HG03565 (cell line): ENCODE results near the gene CORO6.
A peak's percentile ranks its signal among the peaks of the same experiment; 100 is the strongest.

Experiments used
- ATAC-seq: cut with Tn5 transposase; IDR thresholded peaks from one replicate; pipeline ENCODE4 v1.9.1; 2021; ENCODE audit warnings: mild to moderate bottlenecking, moderate library complexity; ENCODE audit not compliant: unreplicated experiment

The CORO6 gene

DNA sequence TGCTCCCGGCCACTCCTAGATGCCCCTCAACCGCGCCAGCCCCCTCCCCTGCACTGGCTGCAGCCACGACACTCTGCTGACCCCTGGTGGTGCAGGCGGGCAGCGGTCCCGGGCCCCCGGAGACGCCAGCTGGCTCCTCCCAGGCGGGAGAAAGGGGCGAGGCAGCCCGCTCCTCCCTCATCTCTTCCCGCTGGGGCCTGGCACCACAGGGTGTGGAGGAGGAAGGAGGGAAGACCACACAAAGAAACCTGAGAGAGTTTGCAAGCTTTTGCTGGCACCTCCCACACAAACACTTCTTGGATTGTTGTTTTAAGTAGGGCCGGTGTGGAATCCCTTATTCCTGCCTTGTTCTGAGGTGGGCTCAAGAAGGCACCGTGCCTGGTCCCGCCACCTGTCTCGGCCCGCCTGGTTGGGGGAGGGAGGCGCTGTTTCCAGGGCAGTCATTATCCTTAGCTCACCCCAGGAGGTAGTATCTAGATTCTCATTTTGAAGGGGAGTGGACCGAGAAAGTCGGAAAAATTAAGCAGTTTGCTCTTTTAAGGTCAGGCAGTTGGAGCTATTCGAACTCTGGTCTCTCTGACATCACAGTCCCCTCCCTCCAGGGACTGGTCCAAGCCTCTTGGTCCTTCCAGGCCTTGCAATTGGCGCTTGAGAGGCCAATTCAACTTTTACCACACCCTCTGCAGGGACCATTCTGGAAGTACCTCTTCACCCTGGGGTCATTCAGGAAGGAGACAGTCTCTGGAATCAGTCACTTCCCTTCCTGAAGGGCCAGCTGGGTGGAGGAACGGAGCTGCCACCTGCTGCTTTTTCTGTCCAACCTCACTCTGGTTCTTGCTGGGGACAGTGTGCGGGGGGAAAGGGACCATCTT is 30.7 kb downstream of the CORO6 start:
- no peak for ATAC-seq

DNA sequence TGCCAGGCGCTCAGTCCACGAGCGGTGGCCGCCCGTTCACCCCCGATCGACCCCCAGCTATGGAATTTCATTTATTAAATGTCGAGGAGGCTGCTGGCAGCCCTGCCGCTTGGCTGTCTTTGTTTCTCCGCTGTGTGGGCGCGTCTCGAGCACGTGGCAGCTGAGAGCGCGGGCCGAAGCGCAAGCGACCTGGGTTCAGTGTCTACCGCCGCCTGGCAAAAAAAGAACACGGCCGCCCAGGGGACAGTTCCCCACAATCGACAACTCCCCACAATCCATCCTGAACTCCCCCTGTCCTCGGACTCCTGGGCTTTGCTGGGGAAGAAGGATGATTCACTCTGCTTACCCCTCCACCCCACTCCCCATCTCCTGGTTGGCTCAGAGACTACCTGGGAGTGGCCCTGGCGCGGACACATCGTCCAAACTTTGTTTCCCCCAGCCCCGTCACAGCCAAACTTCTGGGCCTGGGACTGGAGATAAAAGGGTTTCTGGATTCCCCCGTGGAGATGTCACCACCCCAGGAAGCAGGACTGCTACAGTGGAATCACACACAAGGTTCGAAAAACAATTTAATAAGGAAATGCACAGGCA is 31.5 kb downstream of the CORO6 start:
- ATAC-seq: no peak

DNA sequence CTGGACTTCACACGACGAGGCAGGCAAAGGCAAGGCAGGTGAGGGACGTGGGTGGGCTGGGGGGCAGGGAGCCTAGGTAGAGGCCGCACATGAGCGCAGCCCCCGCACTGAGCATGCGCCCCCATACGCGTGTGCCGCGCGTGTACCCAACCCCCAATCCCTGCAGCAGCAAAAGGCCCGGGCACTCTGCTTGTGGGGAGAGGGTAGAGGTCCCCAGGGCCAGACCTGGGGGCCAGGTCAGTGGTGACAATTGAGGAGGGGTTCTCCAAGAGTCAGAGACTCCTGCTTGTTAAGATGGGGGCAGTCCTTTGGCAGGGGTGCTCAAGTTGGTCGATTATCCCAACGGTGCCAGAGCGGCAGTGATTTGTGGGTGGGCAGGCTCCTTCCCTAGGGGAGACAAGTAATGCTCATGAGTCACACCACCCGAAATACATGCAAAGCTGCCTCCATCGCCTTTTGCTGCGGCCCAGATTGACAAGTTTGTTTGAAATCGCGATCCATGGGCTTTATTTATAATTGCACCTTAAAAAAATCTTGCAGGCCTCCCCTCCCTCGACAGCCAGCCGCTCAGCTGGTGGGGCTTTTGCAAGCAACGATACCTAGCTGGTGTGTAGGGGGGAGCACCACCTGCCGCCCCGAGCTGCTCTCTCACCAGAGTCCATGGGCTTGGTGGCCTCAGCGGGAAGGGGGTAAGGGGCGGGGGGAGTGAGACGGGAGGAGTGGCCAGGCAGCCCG is 32.1 kb downstream of the CORO6 start:
- ATAC-seq: no peak

DNA sequence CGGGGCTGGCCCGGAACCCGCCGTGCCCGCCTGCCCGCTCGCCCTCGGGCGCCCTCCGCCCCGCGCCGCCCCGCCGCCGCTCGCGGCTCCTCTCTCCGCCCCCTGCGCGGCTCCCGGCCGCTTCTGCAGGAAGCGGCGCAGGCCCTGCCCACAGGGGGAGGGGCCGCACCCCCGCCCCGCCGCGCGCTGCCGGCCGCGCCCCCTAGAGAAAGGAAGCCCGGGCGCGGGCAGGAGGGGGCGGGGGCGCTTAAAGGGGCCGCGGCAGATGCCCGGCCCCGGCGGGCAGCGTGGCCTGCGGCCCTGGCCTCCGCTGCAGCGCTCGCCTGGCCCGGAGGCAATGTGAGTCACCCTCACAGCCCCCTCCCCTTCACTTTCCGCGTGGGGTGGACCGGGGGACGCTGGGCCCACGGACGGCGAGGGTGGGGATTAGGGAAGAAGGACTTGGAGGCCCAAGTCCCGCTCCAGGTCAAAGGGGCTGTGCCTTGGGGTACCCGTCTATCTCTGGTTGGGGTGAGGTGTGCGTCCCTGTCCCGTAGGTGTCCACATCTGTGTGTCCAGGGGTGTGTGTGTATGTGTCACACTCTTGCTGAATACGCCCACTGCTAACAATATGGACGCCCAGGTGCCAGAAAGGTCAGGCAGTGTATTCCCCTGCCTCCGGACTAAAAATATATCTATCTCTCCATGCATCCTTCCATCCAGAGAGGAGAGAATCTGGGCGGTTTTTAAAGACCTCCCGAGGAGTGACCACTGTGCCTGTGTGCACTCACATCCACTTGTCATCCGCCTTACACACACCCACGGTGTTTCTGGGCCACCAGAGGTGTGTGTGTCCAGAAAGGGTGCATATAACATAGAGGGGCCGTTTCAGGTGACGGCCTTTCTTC is 32.9 kb downstream of the CORO6 start, which contains the start of gene GIT1:
Gene GIT1 (minus strand): TSS at position 125 of the 887 bp plus-strand sequence. CDS start 270 bp downstream, outside the sequence.
- peak; percentile 38 for ATAC-seq

DNA sequence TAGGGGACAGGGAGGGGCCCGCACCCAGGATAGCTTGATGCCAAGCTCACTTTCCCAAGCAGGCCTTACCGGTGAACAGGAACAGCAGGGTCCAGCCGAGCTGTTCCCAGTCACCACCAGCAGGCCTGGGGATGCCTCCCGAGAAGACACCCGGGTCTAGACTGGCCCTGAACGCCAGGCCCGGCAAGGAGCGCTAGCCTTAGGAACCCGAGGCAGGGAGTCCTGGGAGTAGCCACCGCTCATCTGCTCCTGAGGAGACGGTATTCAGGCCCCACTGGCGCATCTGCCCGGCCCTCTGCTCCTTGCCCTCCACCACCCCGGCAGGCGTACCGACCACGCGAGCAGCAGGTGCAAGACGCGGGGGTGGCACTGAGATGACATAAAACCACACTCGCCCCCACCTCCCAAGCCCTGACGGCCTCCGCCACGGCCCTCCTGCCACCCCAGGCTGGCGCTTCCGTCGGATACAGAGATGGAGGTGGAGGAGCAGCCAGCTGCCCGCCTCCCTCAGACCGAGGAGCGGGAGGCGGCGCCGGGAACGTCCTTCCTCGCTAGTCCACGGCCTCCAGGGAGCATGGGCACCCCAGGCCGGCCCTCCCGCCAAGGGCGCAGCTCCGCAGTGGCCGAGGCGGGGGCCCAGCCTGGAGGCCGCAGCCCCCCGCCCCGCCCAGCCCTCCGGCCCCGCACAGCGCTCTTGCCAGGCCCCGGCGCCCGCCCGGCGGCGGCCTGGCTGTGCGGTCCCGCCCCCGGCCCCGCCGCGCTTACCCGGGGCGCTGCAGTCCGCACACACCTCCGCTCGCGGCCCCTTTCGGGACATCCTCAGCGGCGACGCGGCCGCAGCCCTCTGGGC is 33.9 kb downstream of the CORO6 start:
- peak; percentile 3 for ATAC-seq

DNA sequence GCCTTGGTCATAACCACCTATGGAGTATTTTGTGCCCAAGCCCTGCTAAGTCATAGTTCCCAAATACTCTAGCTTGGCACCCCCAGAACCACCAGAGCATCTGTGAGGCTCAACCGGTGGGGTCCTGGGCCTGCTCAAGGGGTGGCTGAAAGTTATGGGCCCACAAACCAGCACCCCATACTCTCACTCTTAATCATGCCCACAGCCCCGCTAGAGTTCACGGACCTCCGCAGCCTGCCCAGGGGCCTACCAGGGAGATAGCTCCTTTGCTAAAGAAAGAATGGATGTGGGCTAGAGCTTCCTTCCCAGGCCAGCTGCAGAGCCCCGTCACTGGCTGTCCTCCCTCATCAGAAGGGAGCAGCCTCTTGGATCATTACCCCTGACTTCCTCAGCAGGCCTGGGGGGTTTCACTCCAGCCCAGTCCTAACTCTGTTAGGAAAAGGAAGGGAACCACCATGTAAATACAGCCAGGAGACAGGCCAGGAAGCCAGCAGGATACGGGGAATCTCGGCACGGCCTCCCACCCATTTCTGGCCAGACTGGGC is 34.6 kb downstream of the CORO6 start:
- ATAC-seq: no peak

DNA sequence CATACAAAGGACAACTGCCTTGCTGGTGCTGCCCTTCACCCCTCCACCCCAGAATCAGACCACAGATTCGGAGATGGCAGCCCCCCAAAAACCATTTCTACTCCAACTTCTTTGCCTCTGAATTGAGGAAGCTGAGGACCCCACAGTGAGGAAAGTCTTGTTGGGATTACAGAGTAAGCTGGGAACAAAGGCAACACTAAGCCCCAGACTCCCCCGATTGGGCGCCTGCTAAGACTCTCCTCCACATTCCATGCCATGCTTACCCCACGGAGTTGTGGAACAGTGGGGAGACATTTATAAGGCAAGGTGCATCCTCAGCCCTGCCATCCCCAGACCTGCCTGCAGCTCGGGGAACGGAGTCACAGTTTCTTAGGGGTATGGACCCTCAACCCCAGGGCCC is 35.1 kb downstream of the CORO6 start:
- ATAC-seq: no peak

DNA sequence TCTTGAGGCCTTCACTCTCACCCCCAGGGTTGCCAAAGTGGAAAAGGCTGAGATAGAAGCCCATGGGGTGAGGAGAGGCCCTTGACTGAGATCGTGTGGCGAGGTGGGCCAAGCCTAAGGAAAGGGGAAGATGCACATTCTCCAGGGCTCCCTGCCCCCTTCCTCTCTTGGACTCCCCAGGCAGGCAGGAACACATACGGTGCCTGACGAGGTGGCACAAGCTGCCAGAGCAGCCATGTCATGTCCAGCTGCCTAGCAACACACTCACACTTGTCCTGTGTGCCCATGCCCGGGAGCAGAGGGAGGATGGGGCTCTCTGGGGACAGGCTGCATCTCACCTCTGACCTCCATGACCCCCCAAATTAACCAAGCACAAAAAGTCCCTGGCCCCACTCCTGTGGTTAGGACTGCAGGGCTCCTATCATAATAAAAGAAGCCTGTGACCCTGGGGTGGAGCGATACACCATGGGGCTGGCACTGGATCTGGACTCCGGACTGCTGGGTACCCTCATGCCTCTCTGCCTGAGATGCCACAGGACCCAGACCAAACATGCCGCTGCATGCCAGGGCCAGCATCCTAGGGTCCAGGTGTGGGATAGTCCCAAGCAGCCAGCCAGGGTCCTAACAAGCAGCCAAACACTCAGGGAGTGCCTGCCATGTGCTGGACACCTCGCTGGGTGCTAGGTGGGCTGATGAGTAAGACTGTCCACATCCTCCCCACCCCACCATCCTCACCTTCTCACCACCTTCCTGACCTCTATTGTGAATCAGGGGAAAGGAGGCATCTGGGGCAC is 35.8 kb downstream of the CORO6 start:
- no peak for ATAC-seq

DNA sequence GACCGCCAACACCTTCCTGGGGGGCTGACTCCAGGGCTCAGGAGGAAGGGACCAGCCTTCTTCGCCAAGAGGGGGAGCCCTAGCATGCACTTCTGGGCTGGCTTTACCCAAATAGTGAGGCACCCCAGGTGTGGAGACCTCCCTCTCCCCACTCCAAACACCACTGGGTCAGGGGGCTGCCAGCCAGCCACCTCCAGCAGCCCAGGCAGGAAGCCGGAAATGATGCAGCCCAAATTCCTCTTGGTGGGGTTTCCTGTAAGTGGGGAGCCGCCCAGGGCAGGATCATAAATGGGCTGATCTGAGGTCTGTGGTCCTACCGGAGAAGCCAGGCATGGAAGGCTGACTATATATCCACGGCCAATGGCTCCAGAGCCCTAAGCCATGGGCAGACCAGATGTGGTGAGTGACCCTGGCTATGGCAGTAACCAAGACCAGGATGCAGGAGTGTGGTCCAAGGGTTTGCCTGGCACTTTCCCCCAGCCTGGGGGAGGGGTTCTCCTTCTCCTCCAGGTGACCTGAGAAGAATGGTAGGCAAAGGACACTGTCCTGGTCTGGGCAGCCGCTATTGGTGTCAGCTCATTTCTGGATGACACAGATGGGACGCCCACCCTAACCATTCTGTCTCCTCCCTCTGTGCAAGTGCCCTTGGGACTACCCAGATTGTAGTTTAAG is 37.5 kb downstream of the CORO6 start:
- no peak for ATAC-seq

DNA sequence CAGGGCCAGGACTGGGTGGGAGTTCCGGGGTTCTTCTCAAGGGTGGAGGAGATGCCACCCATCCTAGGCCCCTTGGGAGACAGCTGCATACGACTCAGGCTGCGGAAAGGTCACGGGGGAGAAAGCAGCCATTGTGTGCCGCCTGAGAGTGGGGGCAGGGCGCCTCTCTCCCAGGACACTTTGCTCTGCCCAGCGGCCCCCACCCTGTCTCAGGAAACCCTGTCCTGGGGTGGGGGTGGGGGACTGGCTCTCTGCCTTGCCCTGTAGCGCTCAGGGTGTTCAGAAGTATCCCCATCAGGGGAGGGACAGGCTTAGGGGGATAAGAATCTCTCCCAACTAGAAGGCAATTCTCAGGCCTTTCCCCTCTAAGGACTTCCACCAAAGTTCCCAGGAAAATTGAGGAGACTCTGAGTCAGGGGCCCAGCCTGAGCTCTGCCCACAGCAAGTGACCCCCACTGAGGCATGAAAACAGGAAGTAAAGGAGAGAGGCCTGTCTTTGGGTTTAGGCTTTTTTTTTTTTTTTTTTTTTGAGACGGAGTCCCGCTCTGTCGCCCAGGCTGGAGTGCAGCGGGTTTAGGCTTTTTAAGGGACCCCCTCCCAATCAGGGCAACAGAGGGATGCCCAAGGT is 38.1 kb downstream of the CORO6 start:
- ATAC-seq: no peak

DNA sequence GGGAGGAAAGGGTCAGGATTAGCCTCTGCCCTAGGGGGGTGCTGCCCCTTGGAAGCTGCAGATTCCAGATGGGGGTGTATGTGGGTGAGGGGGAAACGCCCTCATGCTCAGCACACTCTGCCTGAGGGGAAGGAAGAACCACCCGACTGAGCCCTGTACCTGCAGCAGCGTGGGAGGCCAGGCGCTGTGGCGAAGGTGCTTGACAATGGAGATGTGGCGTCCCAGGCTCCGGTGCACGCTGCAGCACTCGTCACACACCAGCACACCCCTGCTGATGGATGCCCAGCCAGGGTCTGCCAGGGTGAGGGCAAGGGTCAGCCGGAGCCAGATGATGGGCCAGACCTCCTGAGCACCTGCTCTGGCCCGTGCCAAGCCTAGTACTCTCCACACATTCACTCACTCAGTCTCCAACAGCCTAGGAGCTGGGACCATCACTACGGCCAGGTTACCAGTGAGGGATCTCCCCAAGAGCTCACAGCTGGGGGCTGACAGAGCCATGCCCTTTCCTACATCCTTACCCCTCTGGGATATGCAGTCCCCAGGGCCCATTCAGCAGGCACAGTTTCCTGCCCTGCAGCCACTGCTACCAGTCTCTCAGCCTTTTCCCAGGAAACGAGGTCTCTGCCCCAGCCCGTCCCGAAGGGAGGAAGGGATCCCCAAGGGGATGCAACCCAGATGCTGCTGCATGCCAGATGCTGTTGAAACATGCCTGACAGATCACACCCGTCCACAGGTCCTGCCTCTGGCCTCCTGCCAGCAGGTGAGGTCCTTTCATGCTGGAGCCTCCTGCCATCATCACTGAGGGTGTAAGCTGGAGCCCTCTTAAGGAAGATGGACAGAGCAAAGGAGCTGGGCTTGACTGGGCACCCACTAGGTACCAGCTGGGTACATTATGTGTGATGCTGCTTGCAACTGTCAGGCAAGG is 39.1 kb downstream of the CORO6 start:
- no peak for ATAC-seq

DNA sequence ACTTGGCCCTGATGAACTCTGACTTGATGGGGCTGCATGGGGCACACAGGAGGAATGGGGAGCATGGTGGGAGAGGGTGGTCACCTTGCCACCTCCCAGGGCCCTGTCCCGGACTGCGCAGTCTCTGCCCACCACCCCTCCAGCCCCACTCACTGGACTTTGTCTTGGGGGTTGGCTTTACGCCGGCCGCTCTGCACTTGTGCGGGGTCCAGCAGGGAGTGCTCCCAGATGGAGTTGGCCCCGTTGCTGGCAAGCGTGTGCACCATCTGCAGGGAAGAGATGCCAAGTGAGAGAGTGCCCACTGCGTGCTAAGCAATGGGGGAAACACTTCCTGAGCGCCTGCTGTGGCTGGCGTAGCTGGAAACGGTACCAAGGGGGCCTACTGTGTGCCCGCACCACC is 39.9 kb downstream of the CORO6 start:
- no peak for ATAC-seq

DNA sequence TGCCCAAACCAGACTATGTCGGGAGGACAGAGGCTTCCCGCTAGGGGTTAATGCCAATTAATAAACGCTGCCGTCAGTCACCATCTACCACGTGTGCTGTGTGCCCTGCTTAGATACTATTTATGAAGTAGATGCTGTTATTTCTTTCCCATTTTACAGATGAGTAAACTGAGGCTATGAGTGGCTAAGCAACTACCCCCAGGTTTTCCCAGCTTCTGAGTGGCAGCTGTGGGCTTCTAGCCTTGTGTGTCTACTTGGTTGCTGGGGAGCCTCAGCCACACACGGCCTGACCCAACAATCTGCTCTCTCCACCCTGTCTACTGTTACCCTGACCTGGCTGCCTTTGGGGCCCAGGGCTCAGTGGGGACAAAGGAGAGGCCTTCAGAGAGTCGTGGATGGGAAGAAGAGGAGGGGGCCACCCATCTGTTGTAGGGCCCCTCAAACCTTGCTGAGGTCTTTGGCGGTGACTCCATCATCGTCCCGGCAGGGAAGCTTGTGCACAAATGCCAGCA is 40.4 kb downstream of the CORO6 start:
- ATAC-seq: no peak

DNA sequence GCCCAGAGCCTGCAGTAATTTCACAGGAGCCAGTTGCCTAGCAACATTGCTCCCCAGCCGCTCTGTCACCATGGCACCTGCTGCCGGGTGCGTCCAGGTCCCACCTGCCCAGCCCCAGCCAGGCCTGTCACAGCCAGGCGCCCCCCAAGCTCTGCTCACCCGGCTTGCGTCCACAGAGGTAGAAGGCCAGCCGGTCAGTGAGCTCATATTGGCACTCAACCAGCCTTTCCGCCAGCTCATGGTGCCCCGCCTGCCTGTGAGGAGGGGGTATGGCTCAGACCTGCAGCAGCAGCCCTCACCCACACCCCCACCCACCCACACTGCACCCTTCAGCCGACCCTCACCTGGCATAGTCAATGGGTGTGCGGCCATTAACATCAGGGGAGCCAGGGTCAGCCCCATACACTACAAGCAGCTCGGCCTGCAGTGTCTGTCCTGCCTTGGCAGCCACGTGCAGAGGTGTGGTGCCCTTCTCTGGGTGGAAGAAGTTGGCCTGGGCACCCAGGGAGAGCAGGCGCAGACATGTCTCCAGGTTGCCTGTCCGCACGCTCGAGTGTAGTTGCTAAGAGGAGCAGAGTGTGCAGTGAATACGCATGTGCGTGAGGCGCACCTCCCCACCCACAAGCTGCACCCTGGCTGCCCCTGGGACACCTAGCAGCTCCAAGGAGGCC is 41.0 kb downstream of the CORO6 start:
- ATAC-seq: no peak

DNA sequence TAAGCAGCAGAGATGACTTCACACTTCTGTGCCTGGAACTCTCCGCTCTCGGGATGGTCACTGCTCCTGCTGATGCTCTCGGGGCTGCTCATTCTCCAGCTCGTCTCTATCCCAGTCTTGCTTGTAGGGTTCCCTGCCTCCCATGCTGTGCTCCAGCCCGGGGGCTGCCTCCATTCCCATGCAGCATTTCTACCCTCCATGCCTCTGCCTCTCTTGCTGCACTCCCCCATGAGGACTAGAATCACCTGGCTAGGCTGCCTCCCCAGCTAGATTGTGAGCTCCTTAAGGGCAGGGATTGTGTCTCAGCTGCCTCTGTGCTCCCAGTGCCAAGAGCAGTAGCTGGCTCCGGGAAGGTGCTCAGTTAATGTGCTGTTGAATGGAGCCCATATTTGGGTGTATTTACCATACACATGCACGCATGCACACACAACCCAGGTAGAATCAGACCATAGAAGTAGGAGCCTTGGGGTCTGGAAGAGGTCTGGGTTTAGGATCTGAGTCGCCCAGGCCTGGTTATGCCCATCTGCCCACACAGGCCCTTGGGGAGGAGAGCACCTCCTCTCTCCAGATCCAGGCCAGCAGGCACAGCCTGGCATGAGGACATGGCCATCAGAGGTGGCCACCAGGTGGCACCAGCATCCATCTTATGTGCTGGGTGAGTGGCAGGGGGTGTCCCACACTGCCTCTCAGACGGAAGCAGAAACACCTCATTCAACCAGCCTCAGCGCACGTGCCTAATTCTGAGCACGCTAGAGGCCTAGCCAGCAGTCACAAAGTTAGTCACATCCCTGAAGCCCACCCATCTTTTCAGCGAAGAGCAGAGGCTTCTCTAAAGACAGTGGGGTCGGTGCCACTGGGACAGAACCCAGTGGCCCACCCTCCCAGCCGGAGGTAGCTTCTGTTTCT is 42.6 kb downstream of the CORO6 start:
- ATAC-seq: peak; percentile 82
